HEK293T (cell line): Measurements from ENCODE around the gene SH3PXD2A.

Experiments
- ARNT ChIP-seq: fragments of 450-650 bp; IDR thresholded peaks from 2 replicates; pipeline ENCODE4 v1.6.1; 2017; ENCODE audit warnings: mild to moderate bottlenecking
- BHLHE40 ChIP-seq: fragments of 450-650 bp; IDR thresholded peaks from 2 replicates; pipeline ENCODE4 v1.6.1; 2016; ENCODE audit warnings: mild to moderate bottlenecking, moderate library complexity, borderline replicate concordance
- ELF4 ChIP-seq: fragments of 450-650 bp; IDR thresholded peaks from 2 replicates; pipeline ENCODE4 v1.6.1; 2017; ENCODE audit warnings: antibody characterized with exemption
- FOXA1 ChIP-seq: fragments of 450-650 bp; IDR thresholded peaks from 2 replicates; pipeline ENCODE4 v1.6.1; 2016; ENCODE audit warnings: mild to moderate bottlenecking
- FOXK2 ChIP-seq: fragments of 450-650 bp; IDR thresholded peaks from 2 replicates; pipeline ENCODE4 v1.6.1; 2016; ENCODE audit warnings: mild to moderate bottlenecking
- NFRKB ChIP-seq: fragments of 450-650 bp; IDR thresholded peaks from 2 replicates; pipeline ENCODE4 v1.6.1; 2016; ENCODE audit warnings: mild to moderate bottlenecking, moderate library complexity
- PKNOX1 ChIP-seq: fragments of 450-650 bp; IDR thresholded peaks from 2 replicates; pipeline ENCODE4 v1.6.1; 2016
- SP1 ChIP-seq: fragments of 450-650 bp; IDR thresholded peaks from 2 replicates; pipeline ENCODE4 v1.6.1; 2017
- ZNF384 ChIP-seq: fragments of 450-650 bp; IDR thresholded peaks from 2 replicates; pipeline ENCODE4 v1.6.1; 2016

GRCh38 chr10:103654925-103655324 lies 200.5 kb downstream of the SH3PXD2A start:
- TF ChIP-seq SP1 (no peak), FOXK2 (no peak), BHLHE40 (no peak), NFRKB (no peak), FOXA1 (no peak), ZNF384 (no peak), PKNOX1 (no peak), ARNT (no peak), ELF4 (no peak)
